Fibroblast of lung (primary cell): Measurements from ENCODE around the gene EPHB6. TPM values are rescaled to one million over a fixed set of nuclear protein-coding genes. Genes with fewer than 3 reads are reported as not detected.

Experiments used
- DNase-seq, 2 donors: peaks; one replicate each; pipeline versions ENCODE4 v3.0.0 to v3.0.0-alpha.2; 2010; ENCODE audit warnings: low read depth in 2 of 2
- H2AFZ ChIP-seq: 2 replicates; pipeline ENCODE4 v1.5.1; 2012; ENCODE audit warnings: low read length, control low read depth, inconsistent platforms
- H3K27ac ChIP-seq: 2 replicates; pipeline ENCODE4 v1.5.1; 2011; ENCODE audit warnings: low read length, control low read depth; ENCODE audit not compliant: insufficient read depth
- H3K27me3 ChIP-seq: 2 replicates; pipeline ENCODE4 v1.5.1; 2011; ENCODE audit warnings: mild to moderate bottlenecking, low read length; ENCODE audit not compliant: control insufficient read depth, insufficient read depth
- H3K36me3 ChIP-seq: 2 replicates; pipeline ENCODE4 v1.5.1; 2011; ENCODE audit warnings: low read length; ENCODE audit not compliant: control insufficient read depth, insufficient read depth
- H3K4me1 ChIP-seq: 2 replicates; pipeline ENCODE4 v1.5.1; 2011; ENCODE audit warnings: low read length; ENCODE audit not compliant: control insufficient read depth, insufficient read depth; ENCODE audit errors: extremely low read depth
- H3K4me2 ChIP-seq: 2 replicates; pipeline ENCODE4 v1.5.1; 2011; ENCODE audit warnings: low read length, control low read depth; ENCODE audit not compliant: insufficient read depth; ENCODE audit errors: extremely low read depth
- H3K4me3 ChIP-seq, 4 experiments: fragments of 200-600 bp in 1 of 4; sonication (generic) in 1 of 4; replicated peaks in 1 of 4; 2 replicates each; pipeline ENCODE4 v1.5.1; 2011 to 2016; ENCODE audit warnings: low read length in 4 of 4, low read depth in 3 of 4, mild to moderate bottlenecking in 3 of 4, control low read depth in 2 of 4, inconsistent platforms in 1 of 4, mixed read lengths in 1 of 4; ENCODE audit not compliant: insufficient read depth in 1 of 4; ENCODE audit errors: control extremely low read depth in 1 of 4
- H3K79me2 ChIP-seq: 2 replicates; pipeline ENCODE4 v1.5.1; 2012; ENCODE audit warnings: mild to moderate bottlenecking, low read length, inconsistent platforms; ENCODE audit not compliant: control insufficient read depth, insufficient read depth
- H3K9ac ChIP-seq: 2 replicates; pipeline ENCODE4 v1.5.1; 2011; ENCODE audit warnings: mild to moderate bottlenecking, low read length, control low read depth; ENCODE audit not compliant: insufficient read depth
- H3K9me3 ChIP-seq: 2 replicates; pipeline ENCODE4 v1.5.1; 2012; ENCODE audit warnings: low read depth, low read length; ENCODE audit not compliant: control insufficient read depth, insufficient read depth
- H4K20me1 ChIP-seq: 2 replicates; pipeline ENCODE4 v1.5.1; 2011; ENCODE audit warnings: low read length; ENCODE audit not compliant: control insufficient read depth, insufficient read depth; ENCODE audit errors: extremely low read depth
- EZH2 ChIP-seq: IDR thresholded peaks from 2 replicates; pipeline ENCODE4 v1.5.1; 2012; ENCODE audit warnings: low read length, control low read depth, mild to moderate bottlenecking; ENCODE audit errors: missing control alignments
- polyA plus RNA-seq, 2 donors: library from polyadenylated mRNA; depleted of rRNA in 1 of 2; stranded (reverse) in 1 of 2; unstranded in 1 of 2; fragments of >200 nt; gene quantifications; 2 replicates each; pipeline ENCODE4 v1.2.1, GENCODE V29; 2011 to 2012; ENCODE audit warnings: missing spikeins in 1 of 2
- total RNA-seq: library from RNA; depleted of rRNA; stranded (reverse); fragments of >200 nt; gene quantifications from 2 replicates; pipeline ENCODE4 v1.2.1, GENCODE V29; 2014
- TF ChIP-seq, protein P1 (sequence below), 2 donors: IDR thresholded peaks in 1 of 2; conservative IDR thresholded peaks in 1 of 2; 1 replicate in 1 of 2; 2 replicates in 1 of 2; pipeline ENCODE4 v1.5.1; 2011 to 2012; ENCODE audit warnings: low read length in 2 of 2, control low read depth in 1 of 2, inconsistent platforms in 1 of 2, low read depth in 1 of 2, mild to moderate bottlenecking in 1 of 2

EPHB6 gene
- total and polyA plus RNA-seq, 2 donors (not counting 1 experiment from before 2014, with no cell fraction given), result 1.1 to 4.3 TPM

DNA sequence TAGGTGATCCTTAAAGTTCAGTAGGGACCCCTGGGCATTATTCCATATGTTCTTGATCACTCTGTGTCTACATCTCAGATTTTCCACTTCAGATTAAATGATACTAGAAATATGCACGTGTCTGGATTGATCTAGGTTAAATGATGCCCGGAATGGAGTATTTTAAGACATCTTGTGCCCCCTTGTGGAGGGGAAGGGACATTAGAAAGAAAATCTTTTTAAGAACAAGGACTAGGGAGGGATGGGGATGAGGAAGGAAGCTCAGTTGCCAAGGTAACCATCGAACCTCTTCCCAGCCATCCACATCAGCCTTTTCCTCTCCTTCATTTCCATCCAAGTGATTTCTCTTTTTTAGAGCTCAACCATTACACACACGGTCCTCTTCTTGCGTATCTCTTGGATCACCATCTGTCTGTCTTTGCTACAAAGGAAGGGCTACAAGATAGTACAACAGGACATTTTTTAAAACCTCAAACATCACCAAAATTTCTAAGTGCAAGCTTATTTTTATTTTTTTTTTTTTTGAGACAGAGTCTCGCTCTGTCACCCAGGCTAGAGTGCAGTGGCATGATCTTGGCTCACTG, 43.6 kb upstream of the EPHB6 start:
- H3K27me3 ChIP-seq, result peaks cover 2% of the 10 kb centered on the region
- H3K9ac ChIP-seq, result no peak overlapping the region
- H3K27ac ChIP-seq, result no peak overlapping the region
- H3K36me3 ChIP-seq, result no peaks in the 10 kb centered on the region
- no peak overlapping the region for H3K4me2 ChIP-seq
- TF ChIP-seq, protein P1, sequence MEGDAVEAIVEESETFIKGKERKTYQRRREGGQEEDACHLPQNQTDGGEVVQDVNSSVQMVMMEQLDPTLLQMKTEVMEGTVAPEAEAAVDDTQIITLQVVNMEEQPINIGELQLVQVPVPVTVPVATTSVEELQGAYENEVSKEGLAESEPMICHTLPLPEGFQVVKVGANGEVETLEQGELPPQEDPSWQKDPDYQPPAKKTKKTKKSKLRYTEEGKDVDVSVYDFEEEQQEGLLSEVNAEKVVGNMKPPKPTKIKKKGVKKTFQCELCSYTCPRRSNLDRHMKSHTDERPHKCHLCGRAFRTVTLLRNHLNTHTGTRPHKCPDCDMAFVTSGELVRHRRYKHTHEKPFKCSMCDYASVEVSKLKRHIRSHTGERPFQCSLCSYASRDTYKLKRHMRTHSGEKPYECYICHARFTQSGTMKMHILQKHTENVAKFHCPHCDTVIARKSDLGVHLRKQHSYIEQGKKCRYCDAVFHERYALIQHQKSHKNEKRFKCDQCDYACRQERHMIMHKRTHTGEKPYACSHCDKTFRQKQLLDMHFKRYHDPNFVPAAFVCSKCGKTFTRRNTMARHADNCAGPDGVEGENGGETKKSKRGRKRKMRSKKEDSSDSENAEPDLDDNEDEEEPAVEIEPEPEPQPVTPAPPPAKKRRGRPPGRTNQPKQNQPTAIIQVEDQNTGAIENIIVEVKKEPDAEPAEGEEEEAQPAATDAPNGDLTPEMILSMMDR (conservative IDR thresholded peaks at IDR 0.05 in 1 of 2, IDR thresholded peaks at IDR 0.05 in 1 of 2; ENCODE audit: low read depth in 1 of 2, low read length in 2 of 2), result peak; percentile 74 to 76
- TF ChIP-seq EZH2, result no peak
- no peak overlapping the region for H2AFZ ChIP-seq
- no peaks in the 10 kb centered on the region for H4K20me1 ChIP-seq
- H3K4me1 ChIP-seq, result no peaks in the 10 kb centered on the region
- H3K4me3 ChIP-seq, result no peak overlapping the region
- no peaks in the 10 kb centered on the region for H3K79me2 ChIP-seq
- peak; percentile 58 to 62 for DNase-seq
- no peaks in the 10 kb centered on the region for H3K9me3 ChIP-seq

DNA sequence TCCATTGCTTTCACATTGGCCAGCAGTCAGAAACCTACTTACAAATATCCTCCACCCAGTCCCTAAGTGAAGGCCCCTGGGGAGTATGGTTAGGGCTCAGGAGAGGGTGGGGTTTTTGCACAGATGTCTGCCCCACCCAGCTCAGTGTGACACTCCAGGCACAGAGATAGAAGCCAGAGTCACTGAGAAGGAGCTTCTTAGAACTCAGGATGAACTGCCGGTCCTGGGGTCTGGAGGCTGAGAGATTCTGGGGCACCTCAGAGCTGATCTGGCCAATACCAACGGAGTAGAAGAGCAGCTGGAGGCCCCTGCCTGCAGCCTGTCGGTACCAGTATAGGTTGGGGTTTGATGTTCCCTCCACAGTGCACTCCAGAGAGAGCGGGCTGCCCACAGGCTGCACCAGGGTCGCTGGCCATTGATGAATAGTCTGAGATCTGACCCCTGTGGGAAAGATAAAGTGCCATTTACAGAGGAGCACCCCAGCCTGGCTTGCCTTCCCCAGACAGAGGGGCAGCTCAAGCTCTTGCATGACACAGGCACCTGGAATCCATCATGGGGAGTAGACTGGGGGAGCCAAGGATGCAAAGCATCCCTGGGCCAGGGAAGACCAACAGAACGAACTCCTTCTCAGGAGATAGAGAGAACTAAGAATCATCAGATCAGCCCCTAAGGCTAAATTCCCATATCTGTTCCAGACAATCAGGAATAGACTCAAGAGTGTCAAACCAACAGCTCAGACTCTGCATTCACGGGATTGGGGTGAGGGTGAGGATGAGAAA, 42.2 kb upstream of the EPHB6 start:
- H3K9me3 ChIP-seq, result no peaks in the 10 kb centered on the region
- no peak for TF ChIP-seq EZH2
- TF ChIP-seq, protein P1 (conservative IDR thresholded peaks at IDR 0.05 in 1 of 2, IDR thresholded peaks at IDR 0.05 in 1 of 2; ENCODE audit: low read depth in 1 of 2, low read length in 2 of 2), result no peak
- H3K4me3 ChIP-seq, result no peak overlapping the region
- no peaks in the 10 kb centered on the region for H3K36me3 ChIP-seq
- H4K20me1 ChIP-seq, result no peaks in the 10 kb centered on the region
- no peak overlapping the region for H3K27ac ChIP-seq
- no peaks in the 10 kb centered on the region for H3K79me2 ChIP-seq
- peak in 1 of 2 donors; percentile 41 for DNase-seq
- H2AFZ ChIP-seq, result no peak overlapping the region
- H3K4me2 ChIP-seq, result no peak overlapping the region
- peaks cover 2% of the 10 kb centered on the region for H3K27me3 ChIP-seq
- H3K9ac ChIP-seq, result no peak overlapping the region
- no peaks in the 10 kb centered on the region for H3K4me1 ChIP-seq

DNA sequence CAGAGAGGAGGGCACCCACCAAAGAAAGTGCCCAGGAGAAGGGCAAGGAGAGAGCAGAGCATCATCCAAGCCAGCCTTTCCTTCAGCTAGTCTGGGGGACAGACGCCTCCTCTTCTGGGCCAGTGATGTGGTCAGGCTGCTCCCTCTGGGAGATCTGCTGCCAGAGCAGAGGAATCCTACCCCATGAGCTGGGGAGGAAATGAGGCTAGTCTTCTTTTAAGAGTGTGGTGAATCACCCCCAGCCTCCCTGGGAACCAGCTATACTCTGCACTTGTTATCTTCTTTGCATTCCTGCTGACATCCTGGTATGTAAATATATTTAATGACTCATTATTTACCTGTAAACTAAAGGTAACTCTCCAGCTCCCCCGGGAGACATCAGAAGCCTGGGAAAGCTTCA, 41.6 kb upstream of the EPHB6 start:
- Histone ChIP-seq H3K27ac (no peak overlapping the region), H3K36me3 (no peaks in the 10 kb centered on the region), H3K27me3 (peaks cover 2% of the 10 kb centered on the region), H3K9ac (no peak overlapping the region), H3K9me3 (no peaks in the 10 kb centered on the region), H3K4me1 (no peaks in the 10 kb centered on the region), H3K79me2 (no peaks in the 10 kb centered on the region), H4K20me1 (no peaks in the 10 kb centered on the region), H2AFZ (no peak overlapping the region), H3K4me3 (no peak overlapping the region), H3K4me2 (no peak overlapping the region)
- DNase-seq, result peak in 1 of 2 donors; percentile 86
- TF ChIP-seq EZH2, result no peak
- TF ChIP-seq, protein P1 (conservative IDR thresholded peaks at IDR 0.05 in 1 of 2, IDR thresholded peaks at IDR 0.05 in 1 of 2; ENCODE audit: low read depth in 1 of 2, low read length in 2 of 2), result no peak
